Bronchial epithelial cell (primary cell): ENCODE results near the gene ADAM12. TPM values are rescaled to one million over a fixed set of nuclear protein-coding genes. Genes with fewer than 3 reads are reported as not detected.
"Not testable (repeated sequence)": the region's sequence is repeated elsewhere in the genome, so short reads cannot be mapped to it uniquely, and the experiment has no call there.

Experiments
- DNase-seq: peaks from one replicate; pipeline ENCODE4 v3.0.0-alpha.2; 2010; ENCODE audit warnings: low read depth
- FAIRE-seq: peaks from 2 replicates; lab custom pipeline; 2011; peaks lifted over from hg19 to GRCh38; lab: Jason Lieb, UNC
- H3K27me3 ChIP-seq: 2 replicates; pipeline ENCODE4 v1.5.1; 2011; ENCODE audit warnings: low read length; ENCODE audit not compliant: control insufficient read depth, insufficient read depth
- H3K36me3 ChIP-seq: 2 replicates; pipeline ENCODE4 v1.5.1; 2011; ENCODE audit warnings: low read length; ENCODE audit not compliant: control insufficient read depth, insufficient read depth
- H3K4me3 ChIP-seq: 2 replicates; pipeline ENCODE4 v1.5.1; 2011; ENCODE audit warnings: mild to moderate bottlenecking, low read depth, low read length, control low read depth
- total RNA-seq: library from RNA; depleted of rRNA; stranded (reverse); fragments of >200 nt; gene quantifications from 2 replicates; pipeline ENCODE4 v1.2.1, GENCODE V29; 2014
- TF ChIP-seq, protein P1 (sequence below): IDR thresholded peaks from 2 replicates; pipeline ENCODE4 v1.5.1; 2011; ENCODE audit warnings: mild to moderate bottlenecking, moderate library complexity, low read length, control low read depth, inconsistent platforms; ENCODE audit not compliant: insufficient read depth, severe bottlenecking

Gene ADAM12
- total RNA-seq, 1 donor from 2014 or later, result 1.8 TPM

DNA sequence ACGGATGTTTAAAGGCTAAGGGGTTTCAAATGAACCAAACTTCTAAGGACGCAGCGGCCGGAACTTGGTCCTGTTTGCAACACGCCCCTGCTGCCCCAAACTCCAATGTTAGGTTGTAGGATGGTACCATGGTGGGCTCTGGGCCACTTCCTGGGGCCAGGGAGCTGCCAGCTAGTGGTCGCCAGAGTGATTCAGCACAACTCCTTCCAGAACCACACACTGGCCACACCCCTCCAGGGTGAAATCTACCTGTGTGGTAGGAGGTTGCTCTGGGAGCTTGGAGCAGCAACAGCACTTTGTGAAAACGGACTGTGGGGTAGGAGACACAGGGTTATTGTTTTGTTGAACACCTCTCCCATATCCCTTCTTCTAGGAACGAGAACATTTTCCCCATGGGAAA is 330.8 kb downstream of the ADAM12 start:
- H3K4me3 ChIP-seq, result no peak overlapping the region
- TF ChIP-seq, protein P1, sequence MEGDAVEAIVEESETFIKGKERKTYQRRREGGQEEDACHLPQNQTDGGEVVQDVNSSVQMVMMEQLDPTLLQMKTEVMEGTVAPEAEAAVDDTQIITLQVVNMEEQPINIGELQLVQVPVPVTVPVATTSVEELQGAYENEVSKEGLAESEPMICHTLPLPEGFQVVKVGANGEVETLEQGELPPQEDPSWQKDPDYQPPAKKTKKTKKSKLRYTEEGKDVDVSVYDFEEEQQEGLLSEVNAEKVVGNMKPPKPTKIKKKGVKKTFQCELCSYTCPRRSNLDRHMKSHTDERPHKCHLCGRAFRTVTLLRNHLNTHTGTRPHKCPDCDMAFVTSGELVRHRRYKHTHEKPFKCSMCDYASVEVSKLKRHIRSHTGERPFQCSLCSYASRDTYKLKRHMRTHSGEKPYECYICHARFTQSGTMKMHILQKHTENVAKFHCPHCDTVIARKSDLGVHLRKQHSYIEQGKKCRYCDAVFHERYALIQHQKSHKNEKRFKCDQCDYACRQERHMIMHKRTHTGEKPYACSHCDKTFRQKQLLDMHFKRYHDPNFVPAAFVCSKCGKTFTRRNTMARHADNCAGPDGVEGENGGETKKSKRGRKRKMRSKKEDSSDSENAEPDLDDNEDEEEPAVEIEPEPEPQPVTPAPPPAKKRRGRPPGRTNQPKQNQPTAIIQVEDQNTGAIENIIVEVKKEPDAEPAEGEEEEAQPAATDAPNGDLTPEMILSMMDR, result no peak

GRCh38 chr10:126054191-126054590 is 334.1 kb downstream of the ADAM12 start:
- TF ChIP-seq, protein P1, result no peak
- FAIRE-seq (no peak), DNase-seq (no peak)
- no peaks in the 10 kb centered on the region for H3K27me3 ChIP-seq
- no peak overlapping the region for H3K4me3 ChIP-seq
- no peaks in the 10 kb centered on the region for H3K36me3 ChIP-seq

More for the DNA sequence above, 330.8 kb downstream of the ADAM12 start:
- Histone ChIP-seq H3K27me3 (no peaks in the 10 kb centered on the region), H3K36me3 (no peaks in the 10 kb centered on the region)
- DNase-seq, result no peak
- no peak for FAIRE-seq

- H3K4me3 ChIP-seq, result no peak overlapping the region
- peak; percentile 43 for FAIRE-seq
- DNase-seq, result no peak
- no peaks in the 10 kb centered on the region for H3K36me3 ChIP-seq
- TF ChIP-seq, protein P1, result no peak
- H3K27me3 ChIP-seq, result no peaks in the 10 kb centered on the region
Measured at GRCh38 chr10:126052171-126052570, 336.1 kb downstream of the ADAM12 start.

DNA sequence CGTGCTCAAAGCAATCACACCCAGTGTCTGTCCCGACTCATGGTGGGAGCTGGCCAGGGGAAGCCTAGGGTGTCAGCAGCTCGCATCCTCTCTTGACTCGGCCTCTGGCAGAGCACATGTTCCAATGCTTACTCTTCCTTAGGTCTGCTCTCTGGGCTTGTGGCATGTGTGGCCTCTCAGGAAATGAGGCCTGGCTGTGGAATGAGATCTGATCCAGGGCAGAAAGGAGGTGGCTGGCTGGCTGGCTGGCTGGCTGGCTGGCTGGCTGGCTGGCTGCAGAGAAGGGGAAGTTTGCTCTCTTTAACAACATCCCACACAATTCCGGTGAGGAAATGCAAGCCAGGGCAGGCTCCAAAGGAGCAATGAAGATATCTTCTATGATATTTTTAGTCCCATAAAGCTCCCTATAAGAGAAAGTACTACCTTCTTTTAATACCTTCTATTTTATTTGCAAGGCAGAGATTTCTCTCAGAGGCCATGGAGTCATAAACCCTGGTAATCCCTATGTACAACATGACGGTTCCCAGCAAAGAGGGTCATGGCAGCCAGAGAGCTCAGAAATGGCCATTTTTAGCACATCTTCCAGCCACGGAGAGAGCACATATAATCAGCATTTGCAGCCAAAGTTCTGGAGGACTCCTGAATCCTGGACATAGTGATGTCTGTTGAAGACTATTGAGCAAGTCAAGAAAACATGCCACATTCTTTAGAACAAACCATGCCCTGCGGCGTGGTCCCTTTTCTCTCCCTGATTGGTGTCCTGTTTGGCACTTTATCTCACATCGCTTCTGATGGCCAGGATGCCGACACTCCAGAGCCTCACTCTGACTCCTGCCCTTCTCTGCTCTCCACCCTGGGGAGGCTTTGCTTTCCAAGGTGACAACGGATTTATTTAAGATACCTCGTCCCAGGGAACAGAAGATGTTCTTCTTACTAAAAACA is 338.2 kb downstream of the ADAM12 start:
- Histone ChIP-seq H3K36me3 (no peaks in the 10 kb centered on the region), H3K4me3 (no peak overlapping the region), H3K27me3 (no peaks in the 10 kb centered on the region)
- no peak for FAIRE-seq
- peak; percentile 83 for DNase-seq
- TF ChIP-seq, protein P1, result no peak

DNA sequence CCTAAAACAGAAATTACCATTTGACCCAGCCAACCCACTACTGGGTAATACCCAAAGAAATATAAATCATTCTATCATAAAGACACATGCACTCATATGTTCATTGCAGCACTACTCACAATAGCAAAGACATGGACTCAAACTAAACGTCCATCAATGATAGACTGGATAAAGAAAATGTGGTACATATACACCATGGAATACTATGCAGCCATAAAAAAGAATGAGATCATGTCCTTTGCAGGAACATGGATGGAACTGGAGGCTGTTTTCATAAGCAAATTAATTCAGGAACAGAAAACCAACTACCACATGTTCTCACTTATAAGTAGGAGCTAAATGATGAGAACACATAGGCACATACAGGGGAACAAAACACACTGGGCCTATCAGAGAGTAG is 340.5 kb downstream of the ADAM12 start:
- not testable (repeated sequence) for DNase-seq, H3K36me3 ChIP-seq, FAIRE-seq, H3K27me3 ChIP-seq, H3K4me3 ChIP-seq

GRCh38 chr10:126046831-126047230 is 341.4 kb downstream of the ADAM12 start:
- no peaks in the 10 kb centered on the region for H3K27me3 ChIP-seq
- H3K4me3 ChIP-seq, result no peak overlapping the region
- DNase-seq (no peak), FAIRE-seq (no peak)
- TF ChIP-seq, protein P1, result no peak
- no peaks in the 10 kb centered on the region for H3K36me3 ChIP-seq
